SU-DHL-6 (cell line): ENCODE measurements around the gene PRM1.

ENCODE experiments used
- H2AFZ ChIP-seq: fragments of 200-600 bp; sonication (generic); 2 replicates; pipeline ENCODE4 v1.6.1; 2014; ENCODE audit warnings: low read depth, mild to moderate bottlenecking, moderate library complexity, mixed read lengths, antibody characterized with exemption, low read length; ENCODE audit not compliant: severe bottlenecking
- H3F3A ChIP-seq: fragments of 200-600 bp; shearing (Covaris generic); 2 replicates; pipeline ENCODE4 v1.6.0; 2016; ENCODE audit warnings: antibody characterized with exemption, mild to moderate bottlenecking; ENCODE audit not compliant: insufficient read depth
- H3K27ac ChIP-seq: fragments of 200-600 bp; sonication (generic); 2 replicates; pipeline ENCODE4 v1.5.1; 2016; ENCODE audit warnings: low read depth, mild to moderate bottlenecking, low read length, moderate library complexity, mixed read lengths
- H3K27me3 ChIP-seq: fragments of 200-600 bp; sonication (generic), shearing (Covaris generic); 2 replicates; pipeline ENCODE4 v1.6.0; 2014; ENCODE audit warnings: mild to moderate bottlenecking, low read length
- H3K36me3 ChIP-seq: fragments of 200-600 bp; sonication (generic); 2 replicates; pipeline ENCODE4 v1.6.1; 2014; ENCODE audit warnings: mild to moderate bottlenecking, low read length, mixed read lengths
- H3K4me2 ChIP-seq: fragments of 300-600, 200-600 bp; shearing (Covaris generic), sonication (generic); 2 replicates; pipeline ENCODE4 v1.6.0; 2014; ENCODE audit warnings: low read length, low read depth, mild to moderate bottlenecking; ENCODE audit not compliant: poor library complexity, severe bottlenecking
- H3K4me3 ChIP-seq: fragments of 200-600 bp; sonication (generic); 2 replicates; pipeline ENCODE4 v1.5.1; 2014; ENCODE audit warnings: antibody characterized with exemption, low read length, mild to moderate bottlenecking, mixed read lengths; ENCODE audit not compliant: insufficient read depth, poor library complexity, severe bottlenecking
- H3K79me2 ChIP-seq: fragments of 200-600 bp; sonication (generic); 2 replicates; pipeline ENCODE4 v1.6.1; 2014; ENCODE audit warnings: mild to moderate bottlenecking, low read length, moderate library complexity; ENCODE audit not compliant: insufficient read depth
- H3K9ac ChIP-seq: fragments of 200-600 bp; sonication (generic); 2 replicates; pipeline ENCODE4 v1.7.0; 2014; ENCODE audit warnings: mild to moderate bottlenecking, low read length
- H3K9me2 ChIP-seq: fragments of 200-600 bp; sonication (generic); replicated peaks from 2 replicates; pipeline ENCODE4 v1.6.1; 2014; ENCODE audit warnings: low read length; ENCODE audit not compliant: insufficient read depth
- H3K9me3 ChIP-seq: fragments of 200-600 bp; sonication (generic); 2 replicates; pipeline ENCODE4 v1.6.1; 2014; ENCODE audit warnings: low read length, mixed read lengths; ENCODE audit not compliant: insufficient read depth
- H4K20me1 ChIP-seq: fragments of 200-600 bp; sonication (generic); 2 replicates; pipeline ENCODE4 v1.6.1; 2014; ENCODE audit warnings: low read depth, mild to moderate bottlenecking, antibody characterized with exemption, low read length, moderate library complexity, mixed read lengths
- EZH2phosphoT487 ChIP-seq: fragments of 200-600 bp; sonication (generic), shearing (Covaris generic); conservative IDR thresholded peaks from 2 replicates; pipeline ENCODE4 v1.6.1; 2018; ENCODE audit warnings: mild to moderate bottlenecking, antibody characterized with exemption, low read length, moderate library complexity, mixed read lengths
- TF ChIP-seq, protein P1 (sequence below): fragments of 200-600 bp; sonication (generic); IDR thresholded peaks from one replicate; pipeline ENCODE4 v1.5.1; 2017; ENCODE audit warnings: antibody characterized with exemption, mild to moderate bottlenecking, low read length, moderate library complexity; ENCODE audit not compliant: insufficient read depth, poor library complexity, severe bottlenecking

PRM1 gene

DNA sequence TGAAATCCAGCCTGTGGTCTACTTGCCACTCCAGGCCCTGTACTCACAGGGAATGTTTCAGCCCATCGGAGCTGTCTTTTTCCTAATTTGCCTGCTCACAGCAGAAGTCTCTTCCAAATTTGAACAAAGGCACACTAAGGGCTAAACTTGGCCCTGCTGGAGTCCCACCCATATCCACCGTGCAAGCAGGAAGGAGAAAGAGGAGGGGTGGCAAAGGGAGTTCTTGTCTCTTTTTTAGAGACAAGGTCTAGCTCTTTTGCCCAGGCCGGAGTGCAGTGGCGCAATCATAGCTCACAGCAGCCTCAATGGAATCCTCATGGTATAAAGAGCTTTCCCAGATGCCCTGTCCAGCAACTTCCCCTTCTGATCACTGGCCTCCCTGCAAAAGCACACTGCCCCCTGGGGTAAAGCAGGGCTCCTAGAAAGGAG lies 2.7 kb upstream of the PRM1 start:
- no peaks in the 10 kb centered on the region for H3K27me3 ChIP-seq
- no peaks in the 10 kb centered on the region for H3K36me3 ChIP-seq
- no peaks in the 10 kb centered on the region for H3K79me2 ChIP-seq
- no peak overlapping the region for H3K4me2 ChIP-seq
- no peaks in the 10 kb centered on the region for H4K20me1 ChIP-seq
- no peak overlapping the region for H3K27ac ChIP-seq
- no peak for TF ChIP-seq EZH2phosphoT487
- TF ChIP-seq, protein P1, sequence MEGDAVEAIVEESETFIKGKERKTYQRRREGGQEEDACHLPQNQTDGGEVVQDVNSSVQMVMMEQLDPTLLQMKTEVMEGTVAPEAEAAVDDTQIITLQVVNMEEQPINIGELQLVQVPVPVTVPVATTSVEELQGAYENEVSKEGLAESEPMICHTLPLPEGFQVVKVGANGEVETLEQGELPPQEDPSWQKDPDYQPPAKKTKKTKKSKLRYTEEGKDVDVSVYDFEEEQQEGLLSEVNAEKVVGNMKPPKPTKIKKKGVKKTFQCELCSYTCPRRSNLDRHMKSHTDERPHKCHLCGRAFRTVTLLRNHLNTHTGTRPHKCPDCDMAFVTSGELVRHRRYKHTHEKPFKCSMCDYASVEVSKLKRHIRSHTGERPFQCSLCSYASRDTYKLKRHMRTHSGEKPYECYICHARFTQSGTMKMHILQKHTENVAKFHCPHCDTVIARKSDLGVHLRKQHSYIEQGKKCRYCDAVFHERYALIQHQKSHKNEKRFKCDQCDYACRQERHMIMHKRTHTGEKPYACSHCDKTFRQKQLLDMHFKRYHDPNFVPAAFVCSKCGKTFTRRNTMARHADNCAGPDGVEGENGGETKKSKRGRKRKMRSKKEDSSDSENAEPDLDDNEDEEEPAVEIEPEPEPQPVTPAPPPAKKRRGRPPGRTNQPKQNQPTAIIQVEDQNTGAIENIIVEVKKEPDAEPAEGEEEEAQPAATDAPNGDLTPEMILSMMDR = no peak
- H3F3A ChIP-seq = no peaks in the 10 kb centered on the region
- no peak overlapping the region for H3K4me3 ChIP-seq
- no peaks in the 10 kb centered on the region for H3K9me3 ChIP-seq
- H2AFZ ChIP-seq = no peak overlapping the region
- no peaks in the 10 kb centered on the region for H3K9me2 ChIP-seq
- no peak overlapping the region for H3K9ac ChIP-seq

DNA sequence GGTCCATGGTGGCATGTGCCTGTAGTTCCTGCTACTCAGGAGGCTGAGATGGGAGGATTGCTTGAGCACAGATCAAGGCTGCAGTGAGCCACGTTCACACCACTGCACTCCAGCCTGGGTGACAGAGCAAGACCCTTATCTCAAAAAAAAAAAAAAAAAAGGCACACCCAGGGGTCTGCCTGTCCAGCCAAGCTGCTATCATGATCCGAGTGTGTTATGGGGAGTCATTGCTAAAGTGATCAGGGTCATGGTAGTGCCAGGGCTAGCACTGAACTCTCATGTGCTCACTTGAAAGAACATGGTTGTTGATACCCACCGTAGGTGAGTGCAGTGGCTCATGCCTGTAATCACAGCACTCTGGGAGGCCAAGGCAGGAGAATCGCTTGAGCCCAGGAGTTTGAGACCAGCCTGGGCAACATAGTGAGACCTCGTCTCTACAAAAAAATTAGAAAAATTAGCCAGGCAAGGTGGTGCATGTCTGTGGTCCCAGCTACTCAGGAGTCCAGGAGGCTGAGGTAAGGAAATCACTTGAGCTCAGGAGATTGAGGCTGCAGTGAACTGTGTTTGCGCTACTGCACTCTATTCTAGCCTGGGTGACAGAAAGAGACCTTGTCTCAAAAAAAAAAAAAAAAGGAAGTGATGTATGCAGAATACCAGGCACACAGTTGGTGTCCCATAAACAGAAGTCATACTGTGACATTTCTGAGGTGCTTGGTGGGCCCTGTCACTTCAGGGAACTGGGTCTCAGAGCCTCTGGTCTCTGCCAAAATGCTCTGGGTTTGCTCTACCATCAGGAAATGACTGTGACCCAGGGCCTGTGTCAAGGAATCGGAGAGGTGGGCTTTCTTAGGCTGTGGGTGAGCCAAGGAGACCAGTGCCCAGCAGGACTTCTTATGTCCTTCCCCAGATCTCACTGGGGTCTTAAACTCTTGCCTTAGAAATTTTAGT lies 2.2 kb downstream of the PRM1 start:
- Histone ChIP-seq H3K79me2 (no peaks in the 10 kb centered on the region), H3K27ac (no peak overlapping the region), H3K36me3 (no peaks in the 10 kb centered on the region), H2AFZ (no peak overlapping the region), H3K9me2 (no peaks in the 10 kb centered on the region), H3K9ac (no peak overlapping the region), H3K4me3 (no peak overlapping the region), H3K27me3 (no peaks in the 10 kb centered on the region), H3K9me3 (no peaks in the 10 kb centered on the region), H3F3A (no peaks in the 10 kb centered on the region), H4K20me1 (no peaks in the 10 kb centered on the region), H3K4me2 (no peak overlapping the region)
- no peak for TF ChIP-seq EZH2phosphoT487
- TF ChIP-seq, protein P1 = no peak

DNA sequence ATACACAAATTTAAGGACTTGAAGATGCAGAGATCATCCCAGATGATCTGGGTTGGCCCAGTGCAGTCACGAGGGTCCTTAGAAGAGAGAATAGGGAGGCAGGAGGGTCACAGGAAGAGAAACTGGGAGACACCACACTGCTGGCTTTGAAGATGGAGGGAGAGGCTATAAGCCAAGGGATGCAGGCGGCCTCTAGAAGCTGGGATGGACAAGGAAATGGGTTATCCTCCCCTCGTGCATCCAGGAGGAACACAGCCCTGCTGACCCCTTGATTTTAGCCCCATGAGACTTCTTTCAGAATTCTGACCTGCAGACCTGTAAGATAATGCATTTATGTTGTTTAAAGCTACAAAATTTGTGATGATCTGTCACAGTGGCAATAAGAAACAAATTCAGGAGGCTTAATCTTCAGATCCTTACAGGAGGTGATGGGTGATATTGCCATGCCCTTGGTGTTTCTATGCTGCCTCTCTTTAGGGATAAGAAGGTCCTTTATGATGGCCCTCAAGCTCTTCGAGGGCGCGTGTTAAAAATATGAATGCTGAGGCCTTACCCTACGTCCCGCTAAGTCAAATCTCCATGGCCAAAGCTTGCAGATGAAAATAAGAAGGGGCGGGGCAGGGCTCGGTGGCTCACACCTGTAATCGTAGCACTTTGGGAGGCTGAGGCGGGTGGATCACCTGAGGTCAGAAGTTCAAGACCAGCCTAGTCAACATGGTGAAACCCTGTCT lies 3.4 kb downstream of the PRM1 start:
- Histone ChIP-seq H3K4me3 (no peak overlapping the region), H3K36me3 (no peaks in the 10 kb centered on the region), H3K27ac (no peak overlapping the region), H3K9me3 (no peaks in the 10 kb centered on the region), H3K79me2 (no peaks in the 10 kb centered on the region), H3K9me2 (no peaks in the 10 kb centered on the region), H3K4me2 (no peak overlapping the region), H3K27me3 (no peaks in the 10 kb centered on the region), H3F3A (no peaks in the 10 kb centered on the region), H2AFZ (no peak overlapping the region), H4K20me1 (no peaks in the 10 kb centered on the region), H3K9ac (no peak overlapping the region)
- TF ChIP-seq, protein P1 = no peak
- no peak for TF ChIP-seq EZH2phosphoT487
